ENCODE measurements around the gene COA1.
"Not testable (repeated sequence)": the region's sequence is repeated elsewhere in the genome, so short reads cannot be mapped to it uniquely, and the experiment has no call there.

The COA1 gene

DNA sequence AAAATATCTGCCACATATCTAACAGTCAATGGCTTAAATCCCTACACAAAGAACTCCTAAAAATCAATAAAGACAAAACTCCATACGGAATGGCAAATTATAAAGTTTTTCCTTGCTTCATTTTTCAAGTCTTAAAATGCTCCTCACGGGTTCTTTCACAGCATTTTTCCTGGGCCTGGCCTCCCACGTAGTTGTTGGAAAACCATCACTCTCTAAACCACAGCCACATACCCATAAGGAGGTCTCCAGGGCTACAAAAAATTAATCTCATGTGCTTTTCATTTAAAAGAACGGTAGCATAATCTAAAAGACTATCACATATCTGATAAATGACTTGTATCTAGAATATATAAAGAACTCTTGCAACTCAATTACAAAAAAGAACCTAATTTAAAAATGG lies 2.9 kb downstream of the COA1 start:
- no peak for DNase-seq

DNA sequence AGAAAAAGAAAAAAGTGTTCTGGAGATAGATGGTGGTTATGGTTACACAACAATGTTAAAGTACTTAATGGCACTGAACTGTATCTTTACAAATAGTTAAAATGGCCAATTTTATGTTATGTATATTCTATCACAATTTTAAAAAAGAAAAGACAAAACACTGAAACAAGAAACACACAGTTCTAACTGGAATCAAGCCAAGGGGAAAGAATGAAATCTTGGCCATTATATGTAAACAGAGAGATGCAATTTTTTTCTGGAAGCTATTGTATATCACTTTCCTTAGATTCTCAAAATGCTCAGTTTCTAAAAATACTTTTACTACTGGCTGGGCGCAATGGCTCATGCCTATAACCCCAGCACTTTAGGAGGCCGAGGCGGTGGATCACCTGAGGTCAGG lies 4.1 kb downstream of the COA1 start:
- no peak for DNase-seq

- DNase-seq, result no peak
Observed at GRCh38 chr7:43723007-43723341, 6.3 kb downstream of the COA1 start.

DNA sequence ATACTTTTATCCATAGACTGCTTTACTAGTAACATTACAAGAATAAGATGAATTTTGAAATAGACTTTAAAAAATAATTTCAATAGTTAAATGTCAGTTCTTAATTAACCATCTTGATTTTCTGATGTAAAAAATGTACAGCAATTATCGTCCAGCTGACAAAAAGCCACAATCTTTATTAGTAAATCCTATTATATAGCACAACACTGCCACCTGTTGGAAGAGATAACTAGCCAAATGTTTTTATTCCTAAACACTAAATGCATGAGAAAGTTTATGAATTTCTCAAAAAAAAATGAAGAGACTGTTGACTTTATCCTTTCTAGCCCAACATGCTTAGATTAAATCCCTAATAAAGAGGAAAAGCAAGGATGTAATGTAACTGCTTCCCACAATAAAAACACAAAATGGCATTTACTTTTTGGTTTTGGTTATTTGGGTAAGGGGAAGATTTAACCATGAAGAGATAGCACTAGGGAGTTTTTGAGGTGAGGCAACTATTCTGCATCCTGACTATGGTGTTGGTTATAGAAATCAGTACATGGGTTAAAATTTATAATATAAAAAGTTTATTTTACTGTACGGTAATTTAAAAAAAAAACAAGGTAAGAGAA lies 8.0 kb downstream of the COA1 start:
- DNase-seq, result no peak

DNA sequence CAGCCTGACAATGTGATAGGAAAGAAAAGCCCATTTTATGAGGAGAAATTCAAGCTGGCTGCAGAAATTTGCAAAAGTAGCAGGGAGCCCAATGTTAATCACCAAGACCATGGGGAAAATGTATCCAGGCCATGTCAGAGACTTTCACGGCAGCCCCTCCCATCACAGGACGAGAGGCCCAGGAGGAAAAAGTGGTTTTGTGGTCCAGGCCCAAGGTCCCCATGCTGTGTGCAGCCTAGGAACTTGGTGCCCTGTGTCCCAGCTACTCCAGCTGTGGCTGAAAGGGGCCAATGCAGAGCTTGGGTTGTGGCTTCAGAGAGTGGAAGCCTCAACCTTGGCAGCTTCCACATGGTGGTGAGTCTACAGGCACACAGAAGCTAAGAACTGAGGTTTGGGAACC lies 12.7 kb downstream of the COA1 start:
- DNase-seq, result no peak

DNA sequence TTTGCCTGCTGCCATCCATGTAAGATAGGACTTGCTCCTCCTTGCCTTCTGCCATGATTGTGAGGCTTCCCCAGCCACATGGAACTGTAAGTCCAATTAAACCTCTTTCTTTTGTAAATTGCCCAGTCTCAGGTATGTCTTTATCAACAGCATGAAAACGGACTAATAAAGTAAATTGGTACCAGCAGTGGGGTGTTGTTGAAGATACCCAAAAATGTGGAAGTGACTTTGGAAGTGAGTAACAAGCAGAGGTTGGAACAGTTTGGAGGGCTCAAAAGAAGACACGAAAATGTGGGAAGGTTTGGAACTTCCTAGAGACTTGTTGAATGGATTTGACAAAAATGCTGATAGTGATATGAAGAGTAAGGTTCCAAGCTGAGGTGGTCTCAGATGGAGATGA lies 13.4 kb downstream of the COA1 start:
- not testable (repeated sequence) for DNase-seq

DNA sequence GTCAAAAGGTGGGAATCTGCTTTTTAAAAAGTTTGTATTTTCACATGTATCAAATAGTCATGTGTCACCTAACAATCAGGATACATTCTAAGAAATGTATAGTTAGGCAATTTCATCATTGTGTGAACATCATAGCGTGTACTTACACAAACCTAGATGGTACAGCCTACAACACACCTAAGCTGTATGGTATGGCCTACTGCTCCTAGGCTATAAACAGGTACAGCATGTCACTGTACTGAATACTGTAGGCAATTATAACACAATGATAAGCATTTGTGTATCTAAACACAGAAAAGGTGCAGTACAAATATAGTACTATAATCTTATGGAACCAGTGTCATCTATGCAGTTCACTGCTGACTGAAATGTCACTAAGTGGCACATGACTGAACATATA lies 17.8 kb downstream of the COA1 start:
- no peak for DNase-seq

DNA sequence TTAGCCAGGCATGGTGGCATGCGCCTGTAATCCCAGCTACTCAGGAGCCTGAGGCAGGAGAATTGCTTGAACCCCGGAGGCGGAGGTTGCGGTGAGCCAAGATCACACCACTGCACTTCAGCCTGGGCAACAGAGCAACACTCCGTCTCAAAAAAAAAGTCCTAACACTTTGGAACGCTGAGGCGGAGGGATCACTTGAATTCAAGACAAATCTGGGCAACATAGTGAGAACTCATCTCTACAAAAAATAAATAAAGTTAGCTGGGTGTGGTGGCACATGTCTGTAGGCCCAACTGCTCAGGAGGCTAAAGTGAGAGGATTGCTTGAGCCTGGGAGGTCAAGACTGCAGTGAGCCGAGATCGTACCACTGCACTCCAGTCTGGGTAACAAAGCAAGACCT lies 21.3 kb downstream of the COA1 start:
- DNase-seq, result not testable (repeated sequence)

DNA sequence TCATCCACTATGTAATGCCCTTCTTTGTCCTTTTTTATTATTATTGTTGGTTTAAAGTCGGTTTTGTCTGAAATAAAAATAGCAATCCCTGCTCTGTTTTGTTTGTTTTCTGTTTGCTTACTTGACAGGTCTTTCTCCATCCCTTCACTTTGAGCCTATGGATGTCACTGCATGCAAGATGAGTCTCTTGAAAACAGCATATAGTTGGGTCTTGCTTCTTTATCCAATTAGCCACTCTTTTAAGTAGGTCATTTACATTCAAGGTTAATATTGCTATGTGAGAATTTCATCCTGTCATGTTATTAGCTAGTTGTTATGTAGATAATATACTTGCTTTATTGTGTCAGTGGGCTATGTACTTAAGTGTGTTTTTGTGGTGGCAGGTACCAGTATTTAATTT lies 25.8 kb downstream of the COA1 start:
- no peak for DNase-seq

DNA sequence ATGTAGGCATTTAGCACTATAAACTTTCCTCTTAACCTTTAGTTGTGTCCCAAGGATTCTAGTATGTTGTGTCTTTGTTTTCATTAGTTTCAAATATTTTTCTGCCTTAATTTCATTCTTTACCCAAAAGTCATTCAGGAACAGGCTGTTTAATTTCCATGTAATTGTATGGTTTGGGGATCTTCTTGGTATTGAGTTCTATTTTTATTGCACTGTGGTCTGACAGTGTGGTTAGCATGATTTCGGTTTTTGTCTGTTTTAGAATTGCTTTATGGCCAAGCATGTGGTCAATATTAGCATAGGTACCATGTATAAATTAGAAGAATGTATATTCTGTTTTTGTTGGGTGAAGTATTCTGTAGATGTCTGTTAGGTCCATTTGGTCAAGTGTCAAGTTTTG lies 26.3 kb downstream of the COA1 start:
- no peak for DNase-seq

DNA sequence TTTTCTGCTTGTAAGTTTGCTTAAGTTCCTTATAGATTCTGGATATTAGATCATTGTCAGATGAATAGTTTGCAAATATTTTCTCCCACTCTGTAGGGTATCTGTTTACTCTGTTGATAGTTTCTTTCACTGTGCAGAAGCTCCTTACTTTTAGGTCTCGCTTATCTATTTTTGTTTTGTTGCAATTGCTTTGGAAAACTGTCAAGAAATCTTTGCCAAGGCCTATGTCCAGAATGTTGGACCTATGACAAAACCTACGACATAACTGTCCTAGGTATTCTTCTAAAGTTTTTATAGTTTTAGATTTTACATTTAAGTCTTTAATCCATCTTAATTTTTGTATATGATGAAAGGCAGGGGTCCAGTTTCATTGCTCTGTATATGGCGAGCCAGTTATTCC lies 27.4 kb downstream of the COA1 start:
- DNase-seq, result no peak

- DNase-seq, result no peak
Observed at GRCh38 chr7:43701500-43701854, 27.8 kb downstream of the COA1 start.

DNA sequence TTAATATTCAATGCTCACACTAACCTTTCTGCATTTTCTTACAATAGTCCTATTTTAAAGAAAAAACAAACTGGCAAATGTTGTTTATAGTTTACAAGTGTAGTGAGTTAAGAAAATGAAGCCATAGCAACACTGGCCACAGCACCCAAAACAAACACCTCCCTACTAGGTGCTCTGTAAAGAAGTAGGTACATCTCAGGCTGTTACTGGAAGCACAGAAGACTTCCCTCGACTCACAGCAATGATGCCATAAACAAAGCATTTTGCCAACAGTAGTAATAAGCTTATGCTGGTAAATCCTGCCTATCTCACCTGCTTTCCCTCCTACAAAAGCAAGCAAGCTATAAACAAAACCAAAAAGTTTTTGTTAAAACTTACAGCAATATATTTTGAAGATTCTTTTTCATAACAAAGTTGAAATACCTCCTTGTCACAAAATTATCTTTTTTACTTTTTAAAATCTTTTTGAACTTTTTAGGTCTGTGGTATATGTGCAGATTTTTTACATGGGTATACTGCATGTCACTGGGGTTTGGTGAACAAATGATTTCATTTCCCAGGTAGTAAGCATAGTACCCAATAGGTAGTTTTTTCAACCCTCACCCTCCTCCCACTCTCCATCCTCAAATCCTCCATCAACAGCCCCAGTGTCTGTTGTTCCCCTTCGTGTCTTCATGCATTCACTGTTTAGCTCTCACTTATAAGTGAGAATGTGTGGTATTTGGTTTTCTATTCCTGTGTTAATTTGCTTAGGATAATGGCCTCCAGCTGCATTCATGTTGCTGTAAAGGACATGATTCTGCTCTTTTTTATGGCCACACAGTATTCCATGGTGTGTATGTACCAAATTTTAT lies 28.4 kb downstream of the COA1 start:
- no peak for DNase-seq

DNA sequence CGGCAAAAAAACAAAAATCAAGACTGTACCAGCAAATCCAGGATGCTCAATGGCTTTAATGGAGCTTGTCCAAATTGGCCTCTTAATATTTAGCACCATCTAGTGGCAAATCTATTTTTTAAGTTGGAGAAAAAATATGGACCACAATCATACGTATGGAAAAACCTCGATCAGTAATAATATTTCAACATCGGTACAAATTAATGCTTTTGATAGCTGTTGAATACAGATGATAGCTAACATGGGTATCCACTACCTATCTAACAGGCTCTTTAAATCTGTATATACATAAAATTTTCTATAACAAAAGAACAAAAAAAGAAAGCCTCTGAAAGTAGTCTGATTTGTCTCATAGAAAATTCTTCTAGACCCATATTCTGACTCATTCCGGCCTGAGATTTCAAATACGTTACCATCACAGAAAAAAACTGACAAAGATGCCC lies 29.2 kb downstream of the COA1 start:
- DNase-seq, result no peak

- DNase-seq, result no peak
Observed at GRCh38 chr7:43698460-43699255, 30.7 kb downstream of the COA1 start.

- no peak for DNase-seq
Observed at GRCh38 chr7:43697690-43698089, 31.6 kb downstream of the COA1 start.

GRCh38 chr7:43695365-43695764 lies 34.0 kb downstream of the COA1 start:
- no peak for DNase-seq

DNA sequence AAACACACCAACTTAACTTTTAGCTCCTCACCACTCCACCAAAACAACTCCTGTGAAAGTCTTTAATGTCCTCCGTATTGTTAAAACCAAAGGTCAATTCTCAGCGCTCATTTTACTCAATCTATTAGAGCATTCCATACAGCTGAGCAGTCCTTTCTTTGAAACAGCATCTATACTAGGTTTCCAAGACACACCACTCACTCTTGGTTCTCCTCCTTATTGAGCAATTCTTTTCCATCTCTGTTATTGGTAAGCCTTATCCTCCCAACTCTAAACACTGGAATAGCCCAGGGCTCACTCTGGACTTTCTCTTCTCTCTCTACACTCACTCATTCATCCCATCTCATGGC lies 34.9 kb downstream of the COA1 start:
- DNase-seq, result no peak

- DNase-seq, result no peak
Observed at GRCh38 chr7:43693687-43694398, 35.5 kb downstream of the COA1 start.

DNA sequence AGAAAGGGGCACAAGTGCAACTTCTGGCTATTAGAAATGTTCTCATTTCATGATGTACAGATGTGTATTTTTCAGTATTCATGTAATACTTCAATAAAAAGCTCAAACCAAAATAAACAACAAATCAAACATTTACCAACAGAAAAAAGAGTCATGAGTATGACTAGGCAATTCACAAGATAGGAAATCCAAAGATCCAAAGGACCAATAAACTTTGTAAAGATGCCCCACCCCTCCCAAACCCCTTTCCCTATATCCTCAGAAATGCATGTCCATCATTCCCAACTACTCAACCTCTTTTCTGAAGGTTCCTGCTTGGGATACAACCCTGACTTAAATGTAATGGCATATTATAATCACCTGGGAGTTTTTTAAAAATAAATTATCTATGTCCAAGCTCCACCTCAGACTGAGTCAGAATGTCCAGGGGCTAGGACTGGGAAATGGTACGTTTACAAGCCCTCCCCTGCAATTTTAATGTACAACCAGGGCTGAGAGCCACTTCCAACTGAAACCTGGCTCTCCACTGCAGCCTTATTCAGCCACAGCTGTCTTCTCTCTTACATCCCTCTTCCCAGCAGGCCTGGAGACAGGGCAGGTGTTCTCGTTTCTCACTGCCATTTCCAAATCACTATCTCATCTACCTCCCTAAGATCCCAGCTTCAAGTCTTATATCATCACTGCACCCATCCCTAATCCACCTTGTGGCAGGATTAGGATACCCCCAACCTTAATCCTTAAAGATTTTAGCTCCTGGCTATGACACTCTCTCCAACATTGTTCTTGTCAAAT lies 36.5 kb downstream of the COA1 start:
- DNase-seq, result no peak

DNA sequence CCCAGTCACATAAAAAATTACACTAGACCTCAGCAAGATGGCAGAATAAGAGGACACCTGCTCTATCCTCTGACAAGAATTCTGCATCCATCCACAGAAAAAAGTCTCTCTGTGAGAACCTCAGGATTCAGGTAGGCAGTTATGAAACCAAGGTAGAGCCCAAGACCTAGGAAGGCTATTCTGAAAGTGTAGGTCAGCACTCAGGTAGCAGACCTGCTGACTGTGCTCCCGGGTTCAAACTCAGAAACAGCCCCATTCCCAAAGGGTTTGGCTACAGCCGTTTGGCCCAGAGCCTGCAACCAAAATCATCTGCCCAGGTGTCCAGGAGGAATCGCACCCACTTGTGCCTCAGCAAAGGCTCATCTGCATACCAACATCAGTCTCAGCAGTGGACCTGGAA lies 37.7 kb downstream of the COA1 start:
- no peak for DNase-seq

DNA sequence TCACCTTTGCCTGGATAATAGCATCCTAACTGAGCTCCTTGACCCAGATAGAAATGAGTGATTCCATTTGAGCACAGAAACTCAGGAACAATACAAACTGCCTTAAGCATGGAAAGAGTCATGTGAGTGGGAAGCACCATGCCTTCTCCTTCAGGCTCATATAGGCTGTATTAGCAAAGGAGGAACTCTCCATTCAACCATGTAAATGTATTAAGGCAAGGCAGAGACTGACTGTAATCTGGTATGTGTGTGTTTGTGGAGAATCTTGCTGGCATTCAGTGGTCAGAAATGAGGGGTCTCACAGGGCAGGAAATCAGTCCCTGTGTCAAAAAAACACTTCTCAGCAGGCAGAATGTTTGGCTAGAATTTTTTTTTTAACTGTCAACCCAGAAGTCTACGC lies 40.2 kb downstream of the COA1 start:
- no peak for DNase-seq

DNA sequence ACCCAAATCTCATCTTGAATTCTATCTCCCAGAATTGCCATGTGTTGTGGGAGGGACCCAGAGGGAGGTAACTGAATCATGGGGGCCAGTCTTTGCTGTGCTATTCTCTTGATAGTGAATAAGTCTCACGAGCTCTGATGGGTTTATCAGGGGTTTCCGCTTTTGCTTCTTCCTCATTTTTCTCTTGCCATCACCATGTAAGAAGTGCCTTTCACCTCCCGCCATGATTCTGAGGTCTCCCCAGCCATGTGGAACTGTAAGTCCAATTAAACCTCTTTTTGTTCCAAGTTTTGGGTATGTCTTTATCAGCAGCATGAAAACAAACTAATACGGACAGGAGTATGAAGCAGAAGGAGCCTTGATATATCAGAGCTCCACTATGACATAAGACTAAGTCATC lies 41.5 kb downstream of the COA1 start:
- not testable (repeated sequence) for DNase-seq

Data from activated CD4-positive, alpha-beta T cell treated with anti-CD3 and anti-CD28 coated beads, Interleukin-2, amount 50 U/mL, for 4 hours (primary cell).